ENCODE data around the gene ATP6V0A4.

ATP6V0A4 gene

DNA sequence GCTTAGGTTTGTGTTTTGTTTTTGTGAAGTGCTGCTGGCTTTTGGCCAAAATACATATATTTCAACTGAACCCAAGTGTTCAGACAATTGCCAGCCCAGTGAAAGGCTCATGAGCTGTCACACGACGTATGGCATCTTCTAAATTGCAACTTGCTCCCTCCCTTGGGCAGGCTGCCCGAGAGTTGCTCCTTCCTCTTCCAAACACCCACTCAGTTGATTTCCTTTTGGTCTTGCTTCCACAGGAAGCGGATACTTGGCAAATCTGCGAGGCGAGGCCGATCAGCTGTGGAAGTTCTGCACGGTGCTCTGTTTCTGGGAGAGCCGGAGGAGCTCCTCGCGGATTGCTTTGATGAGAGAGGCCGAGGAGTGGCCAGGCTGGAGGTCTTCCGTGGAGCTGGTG, 39.6 kb upstream of the ATP6V0A4 start:
- no peaks in the 10 kb centered on the region for H3K27me3 ChIP-seq (ENCODE audit: insufficient read depth, low read depth, severe bottlenecking)
- H3K36me3 ChIP-seq, result peaks cover 25% of the 10 kb centered on the region
- no peak overlapping the region for H3K27ac ChIP-seq
- no peak for DNase-seq
- no peak overlapping the region for H3K4me3 ChIP-seq (ENCODE audit: low read depth, low read length)
- H3K9me3 ChIP-seq (ENCODE audit: severe bottlenecking), result no peaks in the 10 kb centered on the region
- TF ChIP-seq, protein P1, sequence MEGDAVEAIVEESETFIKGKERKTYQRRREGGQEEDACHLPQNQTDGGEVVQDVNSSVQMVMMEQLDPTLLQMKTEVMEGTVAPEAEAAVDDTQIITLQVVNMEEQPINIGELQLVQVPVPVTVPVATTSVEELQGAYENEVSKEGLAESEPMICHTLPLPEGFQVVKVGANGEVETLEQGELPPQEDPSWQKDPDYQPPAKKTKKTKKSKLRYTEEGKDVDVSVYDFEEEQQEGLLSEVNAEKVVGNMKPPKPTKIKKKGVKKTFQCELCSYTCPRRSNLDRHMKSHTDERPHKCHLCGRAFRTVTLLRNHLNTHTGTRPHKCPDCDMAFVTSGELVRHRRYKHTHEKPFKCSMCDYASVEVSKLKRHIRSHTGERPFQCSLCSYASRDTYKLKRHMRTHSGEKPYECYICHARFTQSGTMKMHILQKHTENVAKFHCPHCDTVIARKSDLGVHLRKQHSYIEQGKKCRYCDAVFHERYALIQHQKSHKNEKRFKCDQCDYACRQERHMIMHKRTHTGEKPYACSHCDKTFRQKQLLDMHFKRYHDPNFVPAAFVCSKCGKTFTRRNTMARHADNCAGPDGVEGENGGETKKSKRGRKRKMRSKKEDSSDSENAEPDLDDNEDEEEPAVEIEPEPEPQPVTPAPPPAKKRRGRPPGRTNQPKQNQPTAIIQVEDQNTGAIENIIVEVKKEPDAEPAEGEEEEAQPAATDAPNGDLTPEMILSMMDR (IDR thresholded peaks at IDR 0.05; ENCODE audit: low read depth, low read length), result no peak

DNA sequence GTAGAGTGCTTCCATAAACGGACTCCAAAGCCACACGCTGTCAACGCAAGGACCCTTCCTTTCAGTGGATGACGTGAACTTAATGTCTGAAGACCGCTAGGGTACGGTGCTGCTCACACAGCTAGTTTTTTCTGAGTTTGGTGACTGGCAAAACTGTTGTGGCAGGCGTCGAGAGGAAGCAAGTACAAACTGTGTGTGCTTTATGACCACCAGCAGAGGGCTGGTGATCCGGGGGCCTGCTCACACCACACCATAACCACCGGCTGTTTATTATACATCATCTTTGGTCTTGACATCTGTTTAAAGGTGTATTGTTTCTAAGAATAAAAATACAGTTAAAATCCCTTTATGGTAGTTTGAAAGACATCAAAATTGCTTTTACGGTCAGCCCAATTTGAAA, 37.1 kb upstream of the ATP6V0A4 start:
- Histone ChIP-seq H3K27ac (no peak overlapping the region), H3K9me3 (ENCODE audit: severe bottlenecking) (no peaks in the 10 kb centered on the region), H3K27me3 (ENCODE audit: insufficient read depth, low read depth, severe bottlenecking) (no peaks in the 10 kb centered on the region), H3K36me3 (peaks cover 23% of the 10 kb centered on the region), H3K4me3 (ENCODE audit: low read depth, low read length) (no peak overlapping the region)
- TF ChIP-seq, protein P1 (IDR thresholded peaks at IDR 0.05; ENCODE audit: low read depth, low read length), result no peak
- DNase-seq, result no peak

DNA sequence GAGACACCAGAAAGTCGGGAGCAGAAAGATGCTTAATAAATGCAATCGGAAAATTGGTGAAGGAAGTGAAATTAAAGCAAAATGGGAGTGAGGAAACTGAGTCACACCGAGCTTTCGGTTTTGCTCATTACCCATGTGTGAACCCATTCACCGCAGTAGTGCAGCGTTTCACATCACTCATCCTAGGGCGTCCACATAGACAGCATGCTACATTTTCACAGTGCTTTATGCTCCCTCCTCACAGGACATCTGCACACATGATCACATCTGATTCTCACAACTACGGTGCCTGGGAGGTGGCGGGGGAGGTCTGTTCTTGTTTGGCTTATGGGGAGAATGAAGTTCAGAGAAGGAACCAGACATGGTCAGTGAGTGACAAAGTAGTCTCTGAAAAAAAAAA, 36.6 kb upstream of the ATP6V0A4 start:
- Histone ChIP-seq H3K36me3 (peaks cover 21% of the 10 kb centered on the region), H3K4me3 (ENCODE audit: low read depth, low read length) (no peak overlapping the region), H3K27me3 (ENCODE audit: insufficient read depth, low read depth, severe bottlenecking) (no peaks in the 10 kb centered on the region), H3K27ac (no peak overlapping the region), H3K9me3 (ENCODE audit: severe bottlenecking) (no peaks in the 10 kb centered on the region)
- no peak for DNase-seq
- TF ChIP-seq, protein P1 (IDR thresholded peaks at IDR 0.05; ENCODE audit: low read depth, low read length), result no peak

DNA sequence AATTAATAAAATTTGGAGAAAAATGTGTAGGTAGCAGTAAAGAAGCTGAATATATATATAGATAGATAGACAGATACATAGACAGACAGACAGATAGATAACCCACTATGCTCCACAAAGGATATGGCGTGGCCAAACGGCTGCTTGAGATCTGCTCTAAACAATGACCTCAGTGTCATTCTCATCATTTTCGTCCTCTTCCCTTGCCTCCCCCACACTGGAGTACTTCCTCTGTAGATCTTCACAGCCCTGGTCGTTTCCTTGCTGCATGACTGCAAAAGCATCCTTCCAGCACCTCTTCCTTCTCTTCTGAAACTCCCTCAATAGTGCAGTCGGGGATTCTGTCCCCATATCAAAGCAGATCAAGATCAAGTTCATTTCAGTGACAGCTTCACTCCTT, 35.6 kb upstream of the ATP6V0A4 start:
- Histone ChIP-seq H3K4me3 (ENCODE audit: low read depth, low read length) (no peak overlapping the region), H3K27me3 (ENCODE audit: insufficient read depth, low read depth, severe bottlenecking) (no peaks in the 10 kb centered on the region), H3K36me3 (peaks cover 21% of the 10 kb centered on the region), H3K27ac (no peak overlapping the region), H3K9me3 (ENCODE audit: severe bottlenecking) (no peaks in the 10 kb centered on the region)
- TF ChIP-seq, protein P1 (IDR thresholded peaks at IDR 0.05; ENCODE audit: low read depth, low read length), result no peak
- no peak for DNase-seq

DNA sequence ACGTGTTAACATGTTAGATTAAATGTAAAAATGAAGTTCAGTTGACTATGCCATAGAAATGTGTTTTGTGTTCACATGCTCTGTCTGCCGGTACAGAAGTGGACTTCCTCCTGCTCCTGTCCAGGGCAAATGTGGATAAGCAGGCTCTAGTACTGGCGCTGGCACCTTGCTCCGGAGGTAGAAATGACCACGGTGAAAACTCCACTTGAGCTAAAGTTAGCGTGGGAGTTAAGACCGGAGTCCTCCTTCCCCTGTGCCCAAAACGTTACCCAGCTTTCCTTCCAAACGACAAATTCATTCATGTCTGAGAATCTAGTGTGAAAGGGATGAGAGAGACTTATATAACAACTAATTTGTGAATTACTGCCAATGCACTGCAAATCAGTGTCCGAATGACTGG, 35.0 kb upstream of the ATP6V0A4 start:
- Histone ChIP-seq H3K4me3 (ENCODE audit: low read depth, low read length) (no peak overlapping the region), H3K27ac (no peak overlapping the region), H3K36me3 (peaks cover 21% of the 10 kb centered on the region), H3K9me3 (ENCODE audit: severe bottlenecking) (no peaks in the 10 kb centered on the region), H3K27me3 (ENCODE audit: insufficient read depth, low read depth, severe bottlenecking) (no peaks in the 10 kb centered on the region)
- DNase-seq, result no peak
- TF ChIP-seq, protein P1 (IDR thresholded peaks at IDR 0.05; ENCODE audit: low read depth, low read length), result no peak

DNA sequence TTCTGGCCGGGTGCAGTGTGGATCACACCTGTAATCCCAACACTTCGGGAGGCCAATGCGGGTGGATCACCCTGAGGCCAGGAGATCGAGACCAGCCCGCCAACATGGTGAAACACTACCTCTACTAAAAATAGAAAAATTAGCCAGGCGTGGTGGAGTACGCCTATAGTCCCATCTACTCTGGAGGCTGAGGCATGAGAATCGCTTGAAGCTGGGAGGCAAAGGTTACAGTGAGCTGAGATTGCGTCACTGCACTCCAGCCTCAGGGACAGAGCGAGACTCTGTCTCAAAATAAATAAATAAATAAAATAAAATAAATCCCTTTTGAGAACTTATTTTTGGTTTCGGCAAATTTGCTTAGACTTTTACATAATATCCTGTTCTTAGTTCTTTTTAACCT, 31.3 kb upstream of the ATP6V0A4 start:
- H3K4me3 ChIP-seq (ENCODE audit: low read depth, low read length), result no peak overlapping the region
- no peaks in the 10 kb centered on the region for H3K36me3 ChIP-seq
- H3K27ac ChIP-seq, result no peak overlapping the region
- H3K9me3 ChIP-seq (ENCODE audit: severe bottlenecking), result no peaks in the 10 kb centered on the region
- TF ChIP-seq, protein P1 (IDR thresholded peaks at IDR 0.05; ENCODE audit: low read depth, low read length), result no peak
- no peaks in the 10 kb centered on the region for H3K27me3 ChIP-seq (ENCODE audit: insufficient read depth, low read depth, severe bottlenecking)
- DNase-seq, result no peak

All from WERI-Rb-1 (cell line).